ENCODE measurements around the gene CADPS2.

DNA sequence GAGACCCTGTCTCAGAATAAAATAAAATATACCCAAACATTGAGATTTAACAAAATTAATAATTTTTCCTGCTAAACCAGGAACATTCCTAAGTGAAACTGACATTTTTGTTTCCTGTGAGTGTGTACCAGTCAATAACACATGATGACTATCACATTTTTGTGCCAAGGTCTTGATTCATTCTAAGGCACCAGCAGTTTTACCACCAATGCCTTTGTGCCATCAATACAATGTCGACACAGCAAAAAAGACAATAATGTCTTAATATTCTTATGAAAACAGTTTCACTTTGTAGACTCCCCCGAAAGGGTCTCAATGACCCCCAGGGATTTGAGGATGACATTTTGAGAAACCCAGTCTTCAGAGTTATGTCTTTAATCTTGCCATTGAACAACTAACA is 7.2 kb upstream of the CADPS2 start:
- no peak for TF ChIP-seq POLR2A (IDR thresholded peaks at IDR 0.05)
- no peak for TF ChIP-seq CTCF (IDR thresholded peaks at IDR 0.05)
- TF ChIP-seq POLR2AphosphoS5 (IDR thresholded peaks at IDR 0.05): no peak
